GM12891 (cell line): Measurements from ENCODE around the gene PRR23E.

Source experiments
- DNase-seq: peaks from one replicate; pipeline ENCODE4 v3.0.0; 2011; ENCODE audit warnings: low spot score; ENCODE audit not compliant: insufficient read length
- FAIRE-seq: peaks from 2 replicates; lab custom pipeline; 2011; peaks lifted over from hg19 to GRCh38; lab: Jason Lieb, UNC
- PAX5 ChIP-seq: IDR thresholded peaks from 2 replicates; pipeline ENCODE4 v1.6.1; 2011; ENCODE audit warnings: low read length, moderate library complexity, mild to moderate bottlenecking; ENCODE audit not compliant: insufficient read depth, severe bottlenecking
- POLR2A ChIP-seq: IDR thresholded peaks from 2 replicates; pipeline ENCODE4 v1.6.1; 2011; ENCODE audit warnings: low read depth, low read length, control low read depth
- POLR2AphosphoS5 ChIP-seq: IDR thresholded peaks from 2 replicates; pipeline ENCODE4 v1.6.1; 2011; ENCODE audit warnings: low read depth, low read length, control low read depth
- POU2F2 ChIP-seq: IDR thresholded peaks from 2 replicates; pipeline ENCODE4 v1.6.1; 2011; ENCODE audit warnings: low read depth, mild to moderate bottlenecking, control low read depth, low read length, moderate library complexity
- SPI1 ChIP-seq: IDR thresholded peaks from 2 replicates; pipeline ENCODE4 v1.6.1; 2011; ENCODE audit warnings: low read depth, low read length, control low read depth
- TAF1 ChIP-seq: IDR thresholded peaks from 2 replicates; pipeline ENCODE4 v1.6.1; 2011; ENCODE audit warnings: low read depth, low read length, control low read depth

PRR23E gene

GRCh38 chr3:127196466-127197299 lies 3.8 kb downstream of the PRR23E start:
- DNase-seq = no peak
- FAIRE-seq = no peak
- no peak for TF ChIP-seq POU2F2
- no peak for TF ChIP-seq POLR2AphosphoS5
- TF ChIP-seq PAX5 = no peak
- TF ChIP-seq SPI1 = no peak
- no peak for TF ChIP-seq TAF1
- no peak for TF ChIP-seq POLR2A

DNA sequence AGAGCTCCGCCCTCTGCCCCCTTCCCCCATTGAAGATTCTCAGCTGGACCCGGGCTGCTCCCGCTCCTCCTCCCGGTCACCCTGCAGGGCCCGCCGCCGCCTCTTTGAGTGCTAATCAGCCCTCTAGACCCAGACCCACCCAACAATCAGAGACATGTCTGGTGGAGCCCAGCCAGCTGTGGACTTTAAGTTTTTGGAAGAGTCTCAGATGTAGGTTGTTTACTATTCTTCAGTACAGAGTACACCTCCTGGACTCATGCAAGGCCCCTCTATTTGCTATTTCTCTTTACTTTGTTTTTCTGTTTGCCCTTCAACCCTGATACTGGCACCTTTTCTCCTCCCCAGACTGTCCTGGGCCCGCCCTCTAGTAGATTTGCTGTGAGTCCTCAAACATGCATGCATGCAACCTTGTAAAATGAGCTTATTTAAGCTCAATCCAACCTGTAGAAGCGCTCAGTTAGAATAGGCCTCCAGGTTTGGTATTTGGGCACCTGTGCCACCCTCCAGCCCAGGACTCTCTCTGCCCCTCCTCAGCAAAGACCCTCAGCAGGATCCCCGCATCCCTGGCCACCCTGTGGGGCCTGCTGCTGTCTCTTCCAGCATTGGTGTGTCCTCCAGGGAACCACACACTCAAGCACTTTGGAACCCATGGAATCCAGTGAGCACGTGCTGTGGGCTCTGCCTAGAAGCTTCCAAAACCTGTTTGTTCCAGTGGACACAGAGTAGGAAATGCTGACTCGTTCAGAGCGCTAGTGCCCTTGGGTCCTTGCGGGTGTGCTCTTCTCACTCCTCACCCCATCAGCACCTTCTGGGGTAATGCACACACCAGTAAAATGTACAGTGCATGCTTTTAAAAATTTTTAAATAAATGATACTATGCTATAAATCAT lies 4.6 kb downstream of the PRR23E start:
- TF ChIP-seq POU2F2 (no peak), PAX5 (no peak), SPI1 (no peak), TAF1 (no peak), POLR2AphosphoS5 (no peak), POLR2A (no peak)
- no peak for DNase-seq
- no peak for FAIRE-seq

DNA sequence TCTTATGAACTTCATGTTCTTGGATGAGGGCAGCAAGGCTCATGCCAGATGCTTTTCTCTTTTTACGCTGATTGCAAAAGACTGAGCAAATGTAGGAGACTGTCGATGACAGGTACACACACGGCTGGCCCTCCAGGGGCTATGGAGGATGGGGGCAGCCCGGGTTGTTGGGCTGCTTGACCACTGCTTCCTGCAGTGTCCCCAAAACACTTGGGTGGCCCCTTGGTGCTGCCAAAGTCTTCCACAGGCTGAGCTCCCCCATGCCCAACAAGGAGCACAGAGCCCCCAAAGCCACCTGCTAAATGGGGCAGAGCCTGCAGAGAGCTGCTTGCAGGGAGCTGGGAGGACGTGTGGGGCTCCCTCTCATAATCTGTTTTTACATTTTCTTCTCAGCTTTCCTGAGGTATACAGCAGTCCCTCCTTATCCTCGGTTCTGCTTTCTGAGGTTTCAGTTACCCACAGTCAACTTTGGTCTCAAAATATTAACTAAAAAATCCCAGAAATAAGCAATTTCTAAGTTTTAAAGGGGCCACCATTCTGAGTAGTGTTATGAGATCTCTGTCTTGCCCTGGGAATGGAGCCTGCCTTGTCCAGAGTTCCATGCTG lies 7.3 kb downstream of the PRR23E start:
- FAIRE-seq (no peak), DNase-seq (no peak)
- TF ChIP-seq SPI1 = peak; percentile 68
- no peak for TF ChIP-seq POLR2A
- TF ChIP-seq POU2F2 = no peak

DNA sequence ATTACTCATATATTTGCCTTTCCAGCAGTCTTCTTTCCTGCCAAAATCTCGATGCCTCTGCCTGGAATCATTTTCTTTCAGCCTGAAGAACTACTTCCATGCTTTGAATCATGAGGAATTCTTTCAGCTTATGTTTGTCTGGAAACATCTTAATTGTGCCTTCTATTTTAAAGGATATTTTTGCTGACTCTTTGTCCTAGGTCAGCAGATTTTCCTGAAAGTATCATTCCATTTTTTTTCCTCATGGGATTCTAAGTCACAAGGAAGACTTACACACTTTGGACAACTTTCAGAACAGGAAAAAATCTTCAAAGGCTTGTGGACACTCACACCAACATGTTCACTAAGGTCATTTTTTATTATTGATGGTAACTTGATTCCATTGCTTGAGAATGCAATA lies 10.1 kb downstream of the PRR23E start:
- TF ChIP-seq POLR2AphosphoS5 (no peak), POU2F2 (no peak), PAX5 (no peak), POLR2A (no peak), TAF1 (no peak), SPI1 (no peak)
- DNase-seq (no peak), FAIRE-seq (no peak)

GRCh38 chr3:127204841-127205582 lies 12.1 kb downstream of the PRR23E start:
- no peak for FAIRE-seq
- TF ChIP-seq POLR2A (no peak), TAF1 (no peak), POLR2AphosphoS5 (no peak), PAX5 (no peak), POU2F2 (no peak), SPI1 (no peak)
- no peak for DNase-seq

GRCh38 chr3:127206154-127206553 lies 13.2 kb downstream of the PRR23E start:
- FAIRE-seq = no peak
- no peak for DNase-seq
- no peak for TF ChIP-seq POLR2AphosphoS5
- no peak for TF ChIP-seq TAF1
- TF ChIP-seq SPI1 = no peak
- TF ChIP-seq POU2F2 = no peak
- no peak for TF ChIP-seq POLR2A
- no peak for TF ChIP-seq PAX5

GRCh38 chr3:127206611-127207516 lies 13.9 kb downstream of the PRR23E start:
- FAIRE-seq = no peak
- no peak for DNase-seq

More at GRCh38 chr3:127206611-127207516, 13.9 kb downstream of the PRR23E start:
- TF ChIP-seq PAX5 (no peak), POLR2A (no peak), POU2F2 (no peak), POLR2AphosphoS5 (no peak), SPI1 (no peak), TAF1 (no peak)
